A549 (cell line): ENCODE measurements around the gene SAMD8.

Experiments used
- CBX8 ChIP-seq: fragments of 200-600 bp; sonication (generic); IDR thresholded peaks from 2 replicates; pipeline ENCODE4 v1.6.1; 2016
- NPAS2 ChIP-seq: fragments of 250-450 bp; sonication (Bioruptor Pico); IDR thresholded peaks from 2 replicates; pipeline ENCODE4 v1.8.0; 2022; ENCODE audit warnings: mild to moderate bottlenecking, moderate library complexity, borderline replicate concordance
- POLR2A ChIP-seq: IDR thresholded peaks from 2 replicates; pipeline ENCODE4 v1.6.1; 2012; ENCODE audit warnings: mild to moderate bottlenecking, low read length
- RCOR1 ChIP-seq: fragments of 150-350 bp; IDR thresholded peaks from 2 replicates; pipeline ENCODE4 v1.6.1; 2014; ENCODE audit warnings: antibody characterized with exemption, low read length, low read depth
- SMC3 ChIP-seq: fragments of >200 bp; sonication (Bioruptor Twin); formaldehyde crosslinking; IDR thresholded peaks from 3 replicates; pipeline ENCODE4 v1.6.1; 2018; ENCODE audit warnings: inconsistent platforms
- TF ChIP-seq, protein P1 (sequence below): fragments of >200 bp; sonication (Bioruptor Twin); formaldehyde crosslinking; IDR thresholded peaks from 3 replicates; pipeline ENCODE4 v1.5.1; 2016
- TF ChIP-seq, protein P2 (sequence below): fragments of 450-650 bp; IDR thresholded peaks from 2 replicates; pipeline ENCODE4 v1.6.1; 2014; ENCODE audit warnings: antibody characterized with exemption

DNA sequence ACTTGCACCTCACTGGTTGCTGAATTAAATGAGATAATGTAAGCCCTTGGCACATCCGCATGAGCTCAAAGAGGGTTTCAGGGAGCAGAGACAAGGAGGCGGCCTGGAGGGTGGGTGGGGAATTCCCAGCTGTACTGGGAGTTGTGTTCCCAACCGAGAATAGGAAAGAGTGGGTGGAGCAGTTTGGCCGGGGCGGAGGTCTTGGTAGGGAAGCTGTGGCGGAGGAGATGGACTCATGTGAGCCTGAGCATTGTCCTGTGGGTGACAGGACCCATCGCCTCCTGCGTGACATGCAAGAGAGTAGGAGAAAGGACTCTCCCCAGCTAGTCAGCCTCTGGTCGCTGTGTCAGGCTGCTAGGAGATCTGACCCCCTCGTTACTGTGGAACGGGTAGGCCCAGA lies 41.0 kb upstream of the SAMD8 start:
- TF ChIP-seq, protein P1, sequence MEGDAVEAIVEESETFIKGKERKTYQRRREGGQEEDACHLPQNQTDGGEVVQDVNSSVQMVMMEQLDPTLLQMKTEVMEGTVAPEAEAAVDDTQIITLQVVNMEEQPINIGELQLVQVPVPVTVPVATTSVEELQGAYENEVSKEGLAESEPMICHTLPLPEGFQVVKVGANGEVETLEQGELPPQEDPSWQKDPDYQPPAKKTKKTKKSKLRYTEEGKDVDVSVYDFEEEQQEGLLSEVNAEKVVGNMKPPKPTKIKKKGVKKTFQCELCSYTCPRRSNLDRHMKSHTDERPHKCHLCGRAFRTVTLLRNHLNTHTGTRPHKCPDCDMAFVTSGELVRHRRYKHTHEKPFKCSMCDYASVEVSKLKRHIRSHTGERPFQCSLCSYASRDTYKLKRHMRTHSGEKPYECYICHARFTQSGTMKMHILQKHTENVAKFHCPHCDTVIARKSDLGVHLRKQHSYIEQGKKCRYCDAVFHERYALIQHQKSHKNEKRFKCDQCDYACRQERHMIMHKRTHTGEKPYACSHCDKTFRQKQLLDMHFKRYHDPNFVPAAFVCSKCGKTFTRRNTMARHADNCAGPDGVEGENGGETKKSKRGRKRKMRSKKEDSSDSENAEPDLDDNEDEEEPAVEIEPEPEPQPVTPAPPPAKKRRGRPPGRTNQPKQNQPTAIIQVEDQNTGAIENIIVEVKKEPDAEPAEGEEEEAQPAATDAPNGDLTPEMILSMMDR, result no peak
- TF ChIP-seq CBX8 (no peak), SMC3 (no peak), POLR2A (no peak), NPAS2 (CRISPR knock-in tag) (no peak), RCOR1 (no peak)
- TF ChIP-seq, protein P2, sequence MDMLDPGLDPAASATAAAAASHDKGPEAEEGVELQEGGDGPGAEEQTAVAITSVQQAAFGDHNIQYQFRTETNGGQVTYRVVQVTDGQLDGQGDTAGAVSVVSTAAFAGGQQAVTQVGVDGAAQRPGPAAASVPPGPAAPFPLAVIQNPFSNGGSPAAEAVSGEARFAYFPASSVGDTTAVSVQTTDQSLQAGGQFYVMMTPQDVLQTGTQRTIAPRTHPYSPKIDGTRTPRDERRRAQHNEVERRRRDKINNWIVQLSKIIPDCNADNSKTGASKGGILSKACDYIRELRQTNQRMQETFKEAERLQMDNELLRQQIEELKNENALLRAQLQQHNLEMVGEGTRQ, result no peak
